Activated CD4-positive, alpha-beta T cell treated with anti-CD3 and anti-CD28 coated beads, Interleukin-2, amount 10 ng/mL, durations not matched to agents 24 days and 14 days (primary cell): ENCODE data around the gene SLC12A1. TPM values are rescaled to one million over a fixed set of nuclear protein-coding genes. Genes with fewer than 3 reads are reported as not detected.

ENCODE experiments used
- DNase-seq: peaks from one replicate; pipeline ENCODE4 v3.0.0; 2022
- H3K27ac Mint-ChIP-seq: one replicate; pipeline ENCODE4 v1.8.0; 2022; ENCODE audit warnings: mild to moderate bottlenecking, mixed read lengths
- H3K27me3 Mint-ChIP-seq: one replicate; pipeline ENCODE4 v1.8.0; 2022; ENCODE audit warnings: mixed read lengths
- H3K36me3 Mint-ChIP-seq: one replicate; pipeline ENCODE4 v1.8.0; 2022; ENCODE audit warnings: low read depth, mild to moderate bottlenecking, mixed read lengths
- H3K4me1 Mint-ChIP-seq: one replicate; pipeline ENCODE4 v1.8.0; 2021; ENCODE audit warnings: mixed read lengths
- H3K4me3 Mint-ChIP-seq: one replicate; pipeline ENCODE4 v1.8.0; 2022; ENCODE audit warnings: mild to moderate bottlenecking, moderate library complexity, mixed read lengths
- H3K9me3 Mint-ChIP-seq: one replicate; pipeline ENCODE4 v1.8.0; 2021; ENCODE audit warnings: mixed read lengths
- intact Hi-C: fragments of 100-400 bp; cut with micrococcal nuclease; formaldehyde crosslinking; loops from one replicate; pipeline ENCODE4 v1.15.1; 2023
- total RNA-seq: library from RNA; stranded (reverse); gene quantifications from 2 replicates; pipeline ENCODE4 v1.2.3, GENCODE V29; 2022

Gene SLC12A1
- total RNA-seq, 1 donor from 2014 or later, result not detected

- peaks cover 30% of the 10 kb centered on the region for H3K36me3 Mint-ChIP-seq
- no peaks in the 10 kb centered on the region for H3K27me3 Mint-ChIP-seq
- peak; percentile 96 for DNase-seq
- intact Hi-C loops, result loop anchor here (1.0 to 5.0 kb wide), 6 partner anchors 154 to 1776 kb away; partner anchors contain the start of genes CEP152, COPS2, DTWD1 and FAM227B
- H3K4me1 Mint-ChIP-seq, result peaks cover 29% of the 10 kb centered on the region
- H3K27ac Mint-ChIP-seq, result peak within 1 kb of the TSS; percentile 94
- H3K9me3 Mint-ChIP-seq, result no peaks in the 10 kb centered on the region
- H3K4me3 Mint-ChIP-seq, result peak within 1 kb of the TSS; percentile 95
These were observed 125.0 kb downstream of the SLC12A1 start, which contains the start of gene DUT for GRCh38 chr15:48330855-48331795. Gene DUT (plus strand): TSS chr15:48331429. CDS start chr15:48331516, 87 bp downstream.

GRCh38 chr15:48331796-48332641 lies 125.9 kb downstream of the SLC12A1 start:
- intact Hi-C loops, result loop anchor here (1.0 to 5.0 kb wide), 6 partner anchors 155 to 1775 kb away; partner anchors contain the start of genes CEP152, COPS2, DTWD1 and FAM227B
- Mint-ChIP-seq H3K27me3 (no peaks in the 10 kb centered on the region), H3K9me3 (no peaks in the 10 kb centered on the region), H3K4me3 (peak overlapping the region; percentile 95), H3K27ac (peak overlapping the region; percentile 94), H3K36me3 (peaks cover 37% of the 10 kb centered on the region), H3K4me1 (peaks cover 33% of the 10 kb centered on the region)
- DNase-seq, result peak; percentile 89

GRCh38 chr15:48332642-48333034 lies 126.5 kb downstream of the SLC12A1 start:
- Mint-ChIP-seq H3K36me3 (peaks cover 41% of the 10 kb centered on the region), H3K4me3 (peak overlapping the region; percentile 95), H3K27me3 (no peaks in the 10 kb centered on the region), H3K27ac (peak overlapping the region; percentile 94), H3K4me1 (peaks cover 35% of the 10 kb centered on the region), H3K9me3 (no peaks in the 10 kb centered on the region)
- peak; percentile 78 for DNase-seq
- intact Hi-C loops, result loop anchor here (5.0 kb wide), 4 partner anchors 155 to 1775 kb away; partner anchors contain the start of genes DTWD1, FAM227B, MYEF2 and SECISBP2L

GRCh38 chr15:48333540-48333939 lies 127.4 kb downstream of the SLC12A1 start:
- Mint-ChIP-seq H3K4me3 (peak overlapping the region; percentile 95), H3K4me1 (peaks cover 38% of the 10 kb centered on the region), H3K27ac (peak overlapping the region; percentile 27), H3K27me3 (no peaks in the 10 kb centered on the region), H3K9me3 (no peaks in the 10 kb centered on the region), H3K36me3 (peaks cover 46% of the 10 kb centered on the region)
- intact Hi-C loops, result loop anchor here (5.0 kb wide), 4 partner anchors 156 to 1774 kb away; partner anchors contain the start of genes DTWD1, FAM227B, MYEF2 and SECISBP2L
- DNase-seq, result no peak

GRCh38 chr15:48334260-48334659 lies 128.2 kb downstream of the SLC12A1 start:
- no peak for DNase-seq
- Mint-ChIP-seq H3K9me3 (no peaks in the 10 kb centered on the region), H3K27me3 (no peaks in the 10 kb centered on the region), H3K36me3 (peaks cover 46% of the 10 kb centered on the region), H3K27ac (no peak overlapping the region), H3K4me1 (peaks cover 38% of the 10 kb centered on the region), H3K4me3 (peak overlapping the region; percentile 54)
- intact Hi-C loops, result loop anchor here (5.0 kb wide), 4 partner anchors 157 to 1773 kb away; partner anchors contain the start of genes DTWD1, FAM227B, MYEF2 and SECISBP2L

GRCh38 chr15:48336940-48337339 lies 130.8 kb downstream of the SLC12A1 start:
- DNase-seq, result no peak
- Mint-ChIP-seq H3K27ac (no peak overlapping the region), H3K4me3 (no peak overlapping the region), H3K4me1 (peaks cover 39% of the 10 kb centered on the region), H3K27me3 (no peaks in the 10 kb centered on the region), H3K9me3 (no peaks in the 10 kb centered on the region), H3K36me3 (peaks cover 61% of the 10 kb centered on the region)
- intact Hi-C loops, result no loop called here

GRCh38 chr15:48337607-48338006 lies 131.5 kb downstream of the SLC12A1 start:
- Mint-ChIP-seq H3K4me3 (no peak overlapping the region), H3K27me3 (no peaks in the 10 kb centered on the region), H3K9me3 (no peaks in the 10 kb centered on the region), H3K36me3 (peaks cover 64% of the 10 kb centered on the region), H3K4me1 (peaks cover 39% of the 10 kb centered on the region), H3K27ac (no peak overlapping the region)
- DNase-seq, result no peak
- intact Hi-C loops, result no loop called here

- DNase-seq, result no peak
- intact Hi-C loops, result no loop called here
- Mint-ChIP-seq H3K4me1 (peaks cover 18% of the 10 kb centered on the region), H3K9me3 (no peaks in the 10 kb centered on the region), H3K36me3 (peaks cover 54% of the 10 kb centered on the region), H3K27ac (no peak overlapping the region), H3K4me3 (no peak overlapping the region), H3K27me3 (no peaks in the 10 kb centered on the region)
These were observed 134.0 kb downstream of the SLC12A1 start for GRCh38 chr15:48340111-48340510.

GRCh38 chr15:48343865-48344264 lies 137.8 kb downstream of the SLC12A1 start:
- Mint-ChIP-seq H3K4me1 (peaks cover 5% of the 10 kb centered on the region), H3K36me3 (peaks cover 36% of the 10 kb centered on the region), H3K27me3 (no peaks in the 10 kb centered on the region), H3K4me3 (no peak overlapping the region), H3K27ac (no peak overlapping the region), H3K9me3 (no peaks in the 10 kb centered on the region)
- intact Hi-C loops, result no loop called here
- DNase-seq, result no peak

- Mint-ChIP-seq H3K36me3 (peaks cover 27% of the 10 kb centered on the region), H3K27me3 (no peaks in the 10 kb centered on the region), H3K9me3 (no peaks in the 10 kb centered on the region), H3K27ac (no peak overlapping the region), H3K4me3 (no peak overlapping the region), H3K4me1 (no peaks in the 10 kb centered on the region)
- intact Hi-C loops, result no loop called here
- no peak for DNase-seq
These were observed 139.4 kb downstream of the SLC12A1 start for GRCh38 chr15:48345516-48345915.

- Mint-ChIP-seq H3K4me3 (no peak overlapping the region), H3K36me3 (no peaks in the 10 kb centered on the region), H3K27ac (no peak overlapping the region), H3K9me3 (no peaks in the 10 kb centered on the region), H3K4me1 (peaks cover 2% of the 10 kb centered on the region), H3K27me3 (no peaks in the 10 kb centered on the region)
- DNase-seq, result peak; percentile 86
- intact Hi-C loops, result loop anchor here (10.0 kb wide), 1 partner anchor 1792 kb away; no protein-coding TSS in a partner anchor
These were observed 146.5 kb downstream of the SLC12A1 start for GRCh38 chr15:48352474-48353072.
